HEK293 (cell line): ENCODE results near the gene ADAMTS2.
A peak's percentile ranks its signal among the peaks of the same experiment; 100 is the strongest.

Experiments used
- CTCF ChIA-PET: fragments of 350-600 bp; formaldehyde crosslinking; extraction: SDS; loops from one replicate; lab custom pipeline; 2021; ENCODE audit warnings: antibody characterized with exemption; lab: Yijun Ruan, JAX
- POLR2A ChIA-PET: fragments of 300-600 bp; formaldehyde crosslinking; extraction: SDS; loops from one replicate; lab custom pipeline; 2020; ENCODE audit warnings: antibody characterized with exemption, inconsistent platforms; lab: Yijun Ruan, JAX
- H3K27ac ChIP-seq: fragments of 200-500 bp; sonication (Bioruptor generic); 2 replicates; pipeline ENCODE4 v1.5.1; 2014; ENCODE audit warnings: low read depth, low read length, control low read depth, inconsistent platforms; ENCODE audit errors: extremely low read depth
- H3K36me3 ChIP-seq, 2 experiments: fragments of 200-500 bp in 1 of 2; sonication (Bioruptor generic) in 1 of 2; 1 replicate in 1 of 2; 2 replicates in 1 of 2; pipeline ENCODE4 v1.5.1; 2014 to 2017; ENCODE audit warnings: inconsistent platforms in 2 of 2, low read length in 2 of 2; ENCODE audit not compliant: control insufficient read depth in 2 of 2, insufficient read depth in 1 of 2
- H3K4me1 ChIP-seq: fragments of 200-500 bp; sonication (Bioruptor generic); 2 replicates; pipeline ENCODE4 v1.5.1; 2014; ENCODE audit warnings: mild to moderate bottlenecking, low read length, inconsistent platforms; ENCODE audit not compliant: control insufficient read depth, insufficient read depth
- H3K4me3 ChIP-seq: 2 replicates; pipeline ENCODE4 v1.5.1; 2011; ENCODE audit warnings: low read depth, mild to moderate bottlenecking, control low read depth, low read length, moderate library complexity
- H3K9me3 ChIP-seq: fragments of 200-500 bp; sonication (Bioruptor generic); 2 replicates; pipeline ENCODE4 v1.5.1; 2014; ENCODE audit warnings: low read depth, low read length, inconsistent platforms; ENCODE audit not compliant: control insufficient read depth, insufficient read depth
- FEZF1 ChIP-seq: fragments of 450-650 bp; formaldehyde crosslinking; IDR thresholded peaks from 2 replicates; pipeline ENCODE4 v1.5.1; 2016; ENCODE audit warnings: missing biosample characterization, missing genetic modification characterization
- GLIS1 ChIP-seq: fragments of 450-650 bp; formaldehyde crosslinking; IDR thresholded peaks from 2 replicates; pipeline ENCODE4 v1.5.1; 2016; ENCODE audit warnings: missing biosample characterization, missing genetic modification characterization
- GLIS2 ChIP-seq: fragments of 450-650 bp; formaldehyde crosslinking; IDR thresholded peaks from 2 replicates; pipeline ENCODE4 v1.5.1; 2016; ENCODE audit warnings: missing biosample characterization, missing genetic modification characterization
- MZF1 ChIP-seq: fragments of 450-650 bp; formaldehyde crosslinking; IDR thresholded peaks from 2 replicates; pipeline ENCODE4 v1.5.1; 2017; ENCODE audit warnings: missing biosample characterization, missing genetic modification characterization, borderline replicate concordance
- PRDM1 ChIP-seq: fragments of 450-650 bp; formaldehyde crosslinking; IDR thresholded peaks from 2 replicates; pipeline ENCODE4; 2016; ENCODE audit warnings: missing biosample characterization, missing genetic modification characterization
- REPIN1 ChIP-seq: fragments of 450-650 bp; formaldehyde crosslinking; IDR thresholded peaks from 2 replicates; pipeline ENCODE4 v1.5.1; 2017; ENCODE audit warnings: missing biosample characterization, missing genetic modification characterization, low read depth
- SCRT1 ChIP-seq: fragments of 450-650 bp; formaldehyde crosslinking; IDR thresholded peaks from 2 replicates; pipeline ENCODE4 v1.5.1; 2016; ENCODE audit warnings: missing biosample characterization, missing genetic modification characterization, borderline replicate concordance
- ZBTB21 ChIP-seq: fragments of 450-650 bp; formaldehyde crosslinking; IDR thresholded peaks from 2 replicates; pipeline ENCODE4 v1.5.1; 2017; ENCODE audit warnings: missing biosample characterization, missing genetic modification characterization
- ZBTB7A ChIP-seq: fragments of 450-650 bp; formaldehyde crosslinking; IDR thresholded peaks from 2 replicates; pipeline ENCODE4 v1.5.1; 2016; ENCODE audit warnings: low read depth, missing biosample characterization, missing genetic modification characterization
- ZIC2 ChIP-seq: fragments of 450-650 bp; formaldehyde crosslinking; IDR thresholded peaks from 2 replicates; pipeline ENCODE4 v1.5.1; 2016; ENCODE audit warnings: missing biosample characterization, missing genetic modification characterization
- ZNF10 ChIP-seq: fragments of 450-650 bp; formaldehyde crosslinking; IDR thresholded peaks from 2 replicates; pipeline ENCODE4 v1.5.1; 2017; ENCODE audit warnings: missing biosample characterization, missing genetic modification characterization
- ZNF19 ChIP-seq: fragments of 450-650 bp; formaldehyde crosslinking; IDR thresholded peaks from 2 replicates; pipeline ENCODE4; 2016; ENCODE audit warnings: missing biosample characterization, missing genetic modification characterization, low read depth
- ZNF214 ChIP-seq: fragments of 450-650 bp; formaldehyde crosslinking; IDR thresholded peaks from 2 replicates; pipeline ENCODE4 v1.5.1; 2017; ENCODE audit warnings: missing biosample characterization, mild to moderate bottlenecking, missing genetic modification characterization, borderline replicate concordance
- ZNF23 ChIP-seq: fragments of 450-650 bp; formaldehyde crosslinking; IDR thresholded peaks from 2 replicates; pipeline ENCODE4 v1.5.1; 2016; ENCODE audit warnings: missing biosample characterization, missing genetic modification characterization, borderline replicate concordance
- ZNF248 ChIP-seq: fragments of 450-650 bp; formaldehyde crosslinking; IDR thresholded peaks from 2 replicates; pipeline ENCODE4 v1.5.1; 2017; ENCODE audit warnings: missing biosample characterization, missing genetic modification characterization
- ZNF266 ChIP-seq: fragments of 450-650 bp; formaldehyde crosslinking; IDR thresholded peaks from 2 replicates; pipeline ENCODE4 v1.5.1; 2016; ENCODE audit warnings: missing biosample characterization, missing genetic modification characterization, low read depth
- ZNF324 ChIP-seq: fragments of 450-650 bp; formaldehyde crosslinking; IDR thresholded peaks from 2 replicates; pipeline ENCODE4 v1.5.1; 2016; ENCODE audit warnings: missing biosample characterization, missing genetic modification characterization
- ZNF37A ChIP-seq: fragments of 450-650 bp; IDR thresholded peaks from 2 replicates; pipeline ENCODE4 v1.5.1; 2018; ENCODE audit warnings: missing biosample characterization, missing genetic modification characterization
- ZNF544 ChIP-seq: fragments of 450-650 bp; formaldehyde crosslinking; IDR thresholded peaks from 2 replicates; pipeline ENCODE4 v1.5.0; 2017; ENCODE audit warnings: missing biosample characterization, missing genetic modification characterization
- ZNF548 ChIP-seq: fragments of 450-650 bp; formaldehyde crosslinking; IDR thresholded peaks from 2 replicates; pipeline ENCODE4 v1.5.1; 2016; ENCODE audit warnings: missing biosample characterization, missing genetic modification characterization
- ZNF560 ChIP-seq: fragments of 450-650 bp; formaldehyde crosslinking; IDR thresholded peaks from 2 replicates; pipeline ENCODE4 v1.5.1; 2017; ENCODE audit warnings: missing biosample characterization, missing genetic modification characterization, borderline replicate concordance
- ZNF621 ChIP-seq: fragments of 450-650 bp; formaldehyde crosslinking; IDR thresholded peaks from 2 replicates; pipeline ENCODE4 v1.5.1; 2017; ENCODE audit warnings: missing biosample characterization, missing genetic modification characterization
- ZNF624 ChIP-seq: fragments of 450-650 bp; formaldehyde crosslinking; IDR thresholded peaks from 2 replicates; pipeline ENCODE4 v1.5.1; 2017; ENCODE audit warnings: missing biosample characterization, missing genetic modification characterization
- ZNF791 ChIP-seq: fragments of 450-650 bp; formaldehyde crosslinking; IDR thresholded peaks from 2 replicates; pipeline ENCODE4 v1.5.1; 2016; ENCODE audit warnings: missing biosample characterization, missing genetic modification characterization
- ZNF792 ChIP-seq: fragments of 450-650 bp; formaldehyde crosslinking; IDR thresholded peaks from 2 replicates; pipeline ENCODE4 v1.5.1; 2016; ENCODE audit warnings: missing biosample characterization, missing genetic modification characterization
- ZNF830 ChIP-seq: fragments of 450-650 bp; IDR thresholded peaks from 2 replicates; pipeline ENCODE4 v1.5.0; 2018; ENCODE audit warnings: missing biosample characterization, missing genetic modification characterization, low read depth, mild to moderate bottlenecking, moderate library complexity
- TF ChIP-seq, protein P1 (sequence below): fragments of 450-650 bp; formaldehyde crosslinking; IDR thresholded peaks from 2 replicates; pipeline ENCODE4 v1.5.1; 2016; ENCODE audit warnings: missing biosample characterization, missing genetic modification characterization
- TF ChIP-seq, protein P2 (sequence below): fragments of 450-650 bp; formaldehyde crosslinking; IDR thresholded peaks from 2 replicates; pipeline ENCODE4 v1.5.1; 2016; ENCODE audit warnings: missing biosample characterization, missing genetic modification characterization
- TF ChIP-seq, protein P3 (sequence below): fragments of 450-650 bp; formaldehyde crosslinking; IDR thresholded peaks from 2 replicates; pipeline ENCODE4 v1.5.1; 2017; ENCODE audit warnings: missing biosample characterization, missing genetic modification characterization
- TF ChIP-seq, protein P4 (sequence below): fragments of 450-650 bp; formaldehyde crosslinking; conservative IDR thresholded peaks from 2 replicates; pipeline ENCODE4 v1.5.1; 2016; ENCODE audit warnings: low read depth, missing biosample characterization, missing genetic modification characterization

The ADAMTS2 gene

DNA sequence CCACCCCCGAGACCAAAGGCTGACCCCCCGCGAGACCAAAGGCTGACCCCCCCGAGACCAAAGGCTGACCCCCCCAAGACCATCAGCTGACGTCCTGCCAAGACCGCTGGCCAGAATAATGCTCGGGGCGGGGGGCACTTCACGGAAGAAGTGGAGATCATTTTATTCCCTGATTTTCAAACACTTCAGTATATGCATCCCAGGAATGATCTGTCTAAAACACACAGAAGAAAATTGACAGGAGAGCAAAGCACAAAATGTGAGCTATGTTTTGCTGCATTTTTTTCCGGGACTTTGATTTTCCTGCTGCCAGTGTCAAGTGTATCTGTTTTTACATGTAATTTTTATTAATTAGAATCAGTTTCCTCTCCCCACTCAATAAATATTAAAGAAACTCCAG is 67.1 kb downstream of the ADAMTS2 start:
- no peak overlapping the region for H3K4me3 ChIP-seq
- H3K9me3 ChIP-seq = no peaks in the 10 kb centered on the region
- ChIA-PET CTCF (interaction anchor here (0.6 kb wide), 1 partner anchor 65 kb away, joined by 5 read pairs; no protein-coding TSS in a partner anchor), POLR2A (no interaction called here)
- H3K36me3 ChIP-seq = no peaks in the 10 kb centered on the region
- H3K4me1 ChIP-seq = no peaks in the 10 kb centered on the region
- H3K27ac ChIP-seq = no peak overlapping the region
- TF ChIP-seq, protein P1, sequence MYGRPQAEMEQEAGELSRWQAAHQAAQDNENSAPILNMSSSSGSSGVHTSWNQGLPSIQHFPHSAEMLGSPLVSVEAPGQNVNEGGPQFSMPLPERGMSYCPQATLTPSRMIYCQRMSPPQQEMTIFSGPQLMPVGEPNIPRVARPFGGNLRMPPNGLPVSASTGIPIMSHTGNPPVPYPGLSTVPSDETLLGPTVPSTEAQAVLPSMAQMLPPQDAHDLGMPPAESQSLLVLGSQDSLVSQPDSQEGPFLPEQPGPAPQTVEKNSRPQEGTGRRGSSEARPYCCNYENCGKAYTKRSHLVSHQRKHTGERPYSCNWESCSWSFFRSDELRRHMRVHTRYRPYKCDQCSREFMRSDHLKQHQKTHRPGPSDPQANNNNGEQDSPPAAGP = no peak
- TF ChIP-seq ZNF248 (tag by site-specific recombination) (no peak), ZNF792 (tag by site-specific recombination) (no peak), ZNF624 (tag by site-specific recombination) (no peak), SCRT1 (no peak), MZF1 (tag by site-specific recombination) (no peak), ZNF621 (tag by site-specific recombination) (no peak), ZNF37A (tag by site-specific recombination) (no peak), ZNF23 (no peak), REPIN1 (tag by site-specific recombination) (no peak), ZNF560 (tag by site-specific recombination) (no peak), ZNF830 (tag by site-specific recombination) (no peak), ZBTB7A (tag by site-specific recombination) (no peak), ZNF324 (tag by site-specific recombination) (no peak)

DNA sequence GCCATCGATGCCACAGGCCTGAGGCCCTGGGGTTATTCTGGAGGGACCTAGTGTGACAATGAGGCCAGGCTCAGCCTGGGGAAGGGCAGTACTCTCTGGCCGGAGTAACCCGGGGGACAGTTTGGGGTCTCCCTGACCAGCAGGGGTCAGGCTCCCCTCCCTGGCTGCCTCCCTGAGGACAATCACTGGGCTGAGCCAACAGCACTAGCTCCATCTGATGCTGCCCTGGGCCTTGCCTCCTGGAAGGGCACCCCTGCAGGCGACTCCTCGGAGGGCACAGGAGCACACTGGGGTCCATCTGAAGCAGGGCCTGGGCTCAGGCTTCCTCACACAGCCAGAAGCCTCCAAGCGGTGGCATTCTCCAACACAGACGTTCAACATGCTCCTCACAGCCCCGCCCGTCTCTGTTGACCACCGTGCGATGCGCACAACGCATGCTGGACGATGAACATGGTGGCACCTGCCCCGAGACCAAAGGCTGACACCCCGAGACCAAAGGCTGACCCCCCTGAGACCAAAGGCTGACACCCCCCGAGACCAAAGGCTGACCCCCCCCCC is 68.3 kb downstream of the ADAMTS2 start:
- CTCF ChIA-PET = interaction anchor here (0.6 kb wide), 2 partner anchors 194 to 687 kb away, joined by 3 to 4 read pairs; partner anchors contain the start of gene COL23A1
- H3K4me1 ChIP-seq = no peaks in the 10 kb centered on the region
- no peak overlapping the region for H3K27ac ChIP-seq
- POLR2A ChIA-PET = no interaction called here
- no peaks in the 10 kb centered on the region for H3K9me3 ChIP-seq
- no peak overlapping the region for H3K4me3 ChIP-seq
- no peaks in the 10 kb centered on the region for H3K36me3 ChIP-seq
- TF ChIP-seq PRDM1 (tag by site-specific recombination) (no peak), ZNF624 (tag by site-specific recombination) (no peak), ZNF10 (tag by site-specific recombination) (no peak), ZNF266 (no peak), GLIS1 (tag by site-specific recombination) (peak; percentile 44), ZNF214 (no peak), ZNF248 (tag by site-specific recombination) (no peak), FEZF1 (tag by site-specific recombination) (no peak), GLIS2 (tag by site-specific recombination) (0 out of 2 replicates have a peak, but pooled peaks have one; percentile 24), ZIC2 (tag by site-specific recombination) (peak; percentile 33), ZNF791 (tag by site-specific recombination) (no peak), ZBTB21 (tag by site-specific recombination) (no peak), ZNF19 (tag by site-specific recombination) (no peak), ZNF548 (tag by site-specific recombination) (no peak), ZNF544 (no peak)
- TF ChIP-seq, protein P2, sequence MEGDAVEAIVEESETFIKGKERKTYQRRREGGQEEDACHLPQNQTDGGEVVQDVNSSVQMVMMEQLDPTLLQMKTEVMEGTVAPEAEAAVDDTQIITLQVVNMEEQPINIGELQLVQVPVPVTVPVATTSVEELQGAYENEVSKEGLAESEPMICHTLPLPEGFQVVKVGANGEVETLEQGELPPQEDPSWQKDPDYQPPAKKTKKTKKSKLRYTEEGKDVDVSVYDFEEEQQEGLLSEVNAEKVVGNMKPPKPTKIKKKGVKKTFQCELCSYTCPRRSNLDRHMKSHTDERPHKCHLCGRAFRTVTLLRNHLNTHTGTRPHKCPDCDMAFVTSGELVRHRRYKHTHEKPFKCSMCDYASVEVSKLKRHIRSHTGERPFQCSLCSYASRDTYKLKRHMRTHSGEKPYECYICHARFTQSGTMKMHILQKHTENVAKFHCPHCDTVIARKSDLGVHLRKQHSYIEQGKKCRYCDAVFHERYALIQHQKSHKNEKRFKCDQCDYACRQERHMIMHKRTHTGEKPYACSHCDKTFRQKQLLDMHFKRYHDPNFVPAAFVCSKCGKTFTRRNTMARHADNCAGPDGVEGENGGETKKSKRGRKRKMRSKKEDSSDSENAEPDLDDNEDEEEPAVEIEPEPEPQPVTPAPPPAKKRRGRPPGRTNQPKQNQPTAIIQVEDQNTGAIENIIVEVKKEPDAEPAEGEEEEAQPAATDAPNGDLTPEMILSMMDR (tag by site-specific recombination) = 0 out of 2 replicates have a peak, but pooled peaks have one; percentile 16
- TF ChIP-seq, protein P3, sequence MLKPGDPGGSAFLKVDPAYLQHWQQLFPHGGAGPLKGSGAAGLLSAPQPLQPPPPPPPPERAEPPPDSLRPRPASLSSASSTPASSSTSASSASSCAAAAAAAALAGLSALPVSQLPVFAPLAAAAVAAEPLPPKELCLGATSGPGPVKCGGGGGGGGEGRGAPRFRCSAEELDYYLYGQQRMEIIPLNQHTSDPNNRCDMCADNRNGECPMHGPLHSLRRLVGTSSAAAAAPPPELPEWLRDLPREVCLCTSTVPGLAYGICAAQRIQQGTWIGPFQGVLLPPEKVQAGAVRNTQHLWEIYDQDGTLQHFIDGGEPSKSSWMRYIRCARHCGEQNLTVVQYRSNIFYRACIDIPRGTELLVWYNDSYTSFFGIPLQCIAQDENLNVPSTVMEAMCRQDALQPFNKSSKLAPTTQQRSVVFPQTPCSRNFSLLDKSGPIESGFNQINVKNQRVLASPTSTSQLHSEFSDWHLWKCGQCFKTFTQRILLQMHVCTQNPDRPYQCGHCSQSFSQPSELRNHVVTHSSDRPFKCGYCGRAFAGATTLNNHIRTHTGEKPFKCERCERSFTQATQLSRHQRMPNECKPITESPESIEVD (tag by site-specific recombination) = no peak
- TF ChIP-seq, protein P4, sequence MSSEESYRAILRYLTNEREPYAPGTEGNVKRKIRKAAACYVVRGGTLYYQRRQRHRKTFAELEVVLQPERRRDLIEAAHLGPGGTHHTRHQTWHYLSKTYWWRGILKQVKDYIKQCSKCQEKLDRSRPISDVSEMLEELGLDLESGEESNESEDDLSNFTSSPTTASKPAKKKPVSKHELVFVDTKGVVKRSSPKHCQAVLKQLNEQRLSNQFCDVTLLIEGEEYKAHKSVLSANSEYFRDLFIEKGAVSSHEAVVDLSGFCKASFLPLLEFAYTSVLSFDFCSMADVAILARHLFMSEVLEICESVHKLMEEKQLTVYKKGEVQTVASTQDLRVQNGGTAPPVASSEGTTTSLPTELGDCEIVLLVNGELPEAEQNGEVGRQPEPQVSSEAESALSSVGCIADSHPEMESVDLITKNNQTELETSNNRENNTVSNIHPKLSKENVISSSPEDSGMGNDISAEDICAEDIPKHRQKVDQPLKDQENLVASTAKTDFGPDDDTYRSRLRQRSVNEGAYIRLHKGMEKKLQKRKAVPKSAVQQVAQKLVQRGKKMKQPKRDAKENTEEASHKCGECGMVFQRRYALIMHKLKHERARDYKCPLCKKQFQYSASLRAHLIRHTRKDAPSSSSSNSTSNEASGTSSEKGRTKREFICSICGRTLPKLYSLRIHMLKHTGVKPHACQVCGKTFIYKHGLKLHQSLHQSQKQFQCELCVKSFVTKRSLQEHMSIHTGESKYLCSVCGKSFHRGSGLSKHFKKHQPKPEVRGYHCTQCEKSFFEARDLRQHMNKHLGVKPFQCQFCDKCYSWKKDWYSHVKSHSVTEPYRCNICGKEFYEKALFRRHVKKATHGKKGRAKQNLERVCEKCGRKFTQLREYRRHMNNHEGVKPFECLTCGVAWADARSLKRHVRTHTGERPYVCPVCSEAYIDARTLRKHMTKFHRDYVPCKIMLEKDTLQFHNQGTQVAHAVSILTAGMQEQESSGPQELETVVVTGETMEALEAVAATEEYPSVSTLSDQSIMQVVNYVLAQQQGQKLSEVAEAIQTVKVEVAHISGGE = no peak
